ENCODE results near the gene ATXN1.

- no peak for TF ChIP-seq ARNT (IDR thresholded peaks at IDR 0.05)
- no peak for TF ChIP-seq SP1 (IDR thresholded peaks at IDR 0.05)
These were observed 256.7 kb downstream of the ATXN1 start for GRCh38 chr6:16504609-16505008.

Data from HEK293T (cell line).